NCI-H187 (cell line): ENCODE results near the gene CRY1.

Experiments
- DNase-seq, 2 experiments: peaks; one replicate each; lab custom pipeline; 2025; lab: John Stamatoyannopoulos, UW

The CRY1 gene

DNA sequence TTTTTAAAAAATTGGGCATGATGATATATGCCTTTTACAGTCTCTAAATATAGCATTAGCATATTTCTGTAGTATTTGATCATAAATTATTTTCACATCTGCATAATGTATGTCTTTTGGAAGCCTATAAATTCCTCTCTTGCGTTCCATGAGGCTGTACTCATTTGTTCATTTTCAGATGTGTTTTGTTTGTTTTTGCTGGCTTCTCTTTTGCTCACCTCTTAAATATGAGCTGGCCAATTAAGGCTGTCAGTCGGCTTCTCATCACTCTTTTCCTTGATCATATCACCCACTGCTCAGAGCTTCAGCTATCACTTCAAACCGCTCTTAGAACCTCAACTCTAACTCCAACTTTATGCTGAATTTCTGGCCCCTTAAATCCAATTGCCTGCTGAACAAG, 131.1 kb downstream of the CRY1 start:
- no peak for DNase-seq

- no peak for DNase-seq
Observed at GRCh38 chr12:106960443-106960842, 132.9 kb downstream of the CRY1 start.

- no peak for DNase-seq
Observed at GRCh38 chr12:106957583-106957982, 135.8 kb downstream of the CRY1 start.

GRCh38 chr12:106956048-106956578, 137.2 kb downstream of the CRY1 start:
- DNase-seq, result no peak

DNA sequence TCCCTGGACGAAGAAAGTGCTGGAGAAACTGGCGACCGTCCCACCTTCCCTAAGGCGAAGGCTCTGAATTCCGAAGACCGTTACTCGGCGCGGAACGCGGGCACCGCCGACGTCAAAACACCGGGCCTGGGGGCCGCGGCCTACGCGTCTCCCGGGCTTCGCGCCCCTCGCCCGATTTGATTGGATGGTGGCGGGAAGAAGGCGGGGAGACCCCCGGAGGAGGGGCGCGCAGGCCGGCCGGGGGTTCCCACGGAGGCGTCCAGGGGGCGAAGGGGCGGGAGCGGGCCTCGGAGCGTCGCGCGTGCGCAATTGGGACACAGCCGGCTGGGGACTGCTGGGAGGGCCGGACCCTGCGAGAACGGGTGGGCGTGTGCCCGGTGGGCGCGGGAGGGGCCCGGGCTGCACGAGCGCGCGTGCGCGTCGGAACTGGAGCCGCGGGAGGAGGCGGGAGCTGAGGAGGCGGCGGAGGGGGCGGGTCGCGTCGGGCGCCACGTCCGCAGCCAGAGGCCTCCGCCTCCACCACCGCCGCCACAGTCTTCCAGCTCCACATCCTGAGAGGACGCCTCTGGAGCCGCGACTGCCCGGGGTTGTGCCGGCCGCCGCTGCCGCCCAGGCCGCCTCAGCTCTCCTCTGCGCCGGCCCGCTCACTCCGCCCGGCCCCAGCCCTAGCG, 137.8 kb downstream of the CRY1 start, which contains the start of gene TMEM263:
TMEM263 (plus strand) TSS at position 531 of the 671 bp plus-strand sequence. CDS start 11,210 bp downstream, outside the sequence.
- DNase-seq, result peak; percentile 86 to 97

GRCh38 chr12:106954462-106955376, 138.6 kb downstream of the CRY1 start:
- DNase-seq, result no peak

- DNase-seq, result no peak
Observed at GRCh38 chr12:106953352-106954250, 139.7 kb downstream of the CRY1 start.

DNA sequence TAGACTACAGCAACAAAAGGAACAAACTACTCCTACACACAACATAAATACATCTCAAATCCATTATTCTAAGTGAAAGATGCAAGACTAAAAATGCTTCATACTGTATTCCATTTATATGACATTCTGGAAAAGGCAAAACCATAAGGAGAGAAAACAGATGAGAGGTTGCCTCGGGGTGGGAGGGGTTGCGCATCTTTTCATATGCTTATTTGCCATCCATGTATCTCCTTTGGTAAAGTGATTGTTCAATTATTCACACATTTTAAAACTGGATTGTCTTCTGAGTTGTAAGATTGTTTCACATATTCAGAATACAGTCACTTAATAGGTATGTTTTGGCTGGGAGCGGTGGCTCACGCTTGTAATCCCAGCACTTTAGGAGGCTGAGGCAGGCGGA, 142.8 kb downstream of the CRY1 start:
- no peak for DNase-seq

- DNase-seq, result no peak
Observed at GRCh38 chr12:106947461-106947860, 145.9 kb downstream of the CRY1 start.

- no peak for DNase-seq
Observed at GRCh38 chr12:106945261-106945851, 148.0 kb downstream of the CRY1 start.

DNA sequence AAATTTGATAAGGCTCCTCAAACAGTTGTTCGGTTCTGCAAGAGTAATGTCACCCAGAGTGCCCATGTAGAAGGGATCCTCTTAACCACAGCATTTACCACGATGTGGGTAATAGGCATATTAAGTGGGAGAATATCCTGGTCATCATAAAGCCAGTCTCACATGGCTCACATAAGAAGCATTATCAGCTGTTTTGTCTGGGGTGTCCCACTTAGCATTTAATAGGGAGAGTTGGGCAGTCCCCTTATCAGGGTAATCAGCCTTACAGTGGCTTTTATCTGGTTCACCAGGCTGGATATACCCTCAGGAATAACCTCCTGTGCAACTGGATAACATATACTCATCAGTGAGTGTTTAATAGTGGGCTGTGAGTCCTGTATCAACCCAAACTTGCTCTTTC, 150.6 kb downstream of the CRY1 start:
- no peak for DNase-seq

- DNase-seq, result no peak
Observed at GRCh38 chr12:106941481-106942156, 151.7 kb downstream of the CRY1 start.
